ENCODE measurements around the gene TRAF1.

TRAF1 gene

DNA sequence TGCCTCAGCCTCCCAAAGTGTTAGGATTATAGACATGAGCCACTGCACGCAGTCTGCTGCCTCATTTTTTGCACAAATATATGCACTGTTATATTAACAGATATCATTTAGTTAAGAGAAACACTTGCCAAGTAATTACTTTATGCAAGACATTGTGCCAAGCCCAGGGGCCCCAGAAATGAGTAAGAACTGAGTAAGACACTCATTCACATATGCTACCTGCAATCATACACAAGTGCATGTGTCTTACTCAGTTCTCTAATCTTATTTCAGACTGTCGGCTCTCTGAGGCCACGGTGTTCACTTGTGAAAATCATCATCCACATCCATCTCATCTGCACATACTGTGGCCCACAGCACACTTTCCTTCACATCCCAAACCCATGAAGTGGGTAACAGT, 16.0 kb downstream of the TRAF1 start:
- no peak for DNase-seq (ENCODE audit: low spot score)

- DNase-seq (ENCODE audit: low spot score), result no peak
These were observed 16.7 kb downstream of the TRAF1 start for GRCh38 chr9:120909904-120910303.

GRCh38 chr9:120905315-120906164, 21.1 kb downstream of the TRAF1 start:
- no peak for DNase-seq (ENCODE audit: low spot score)

DNA sequence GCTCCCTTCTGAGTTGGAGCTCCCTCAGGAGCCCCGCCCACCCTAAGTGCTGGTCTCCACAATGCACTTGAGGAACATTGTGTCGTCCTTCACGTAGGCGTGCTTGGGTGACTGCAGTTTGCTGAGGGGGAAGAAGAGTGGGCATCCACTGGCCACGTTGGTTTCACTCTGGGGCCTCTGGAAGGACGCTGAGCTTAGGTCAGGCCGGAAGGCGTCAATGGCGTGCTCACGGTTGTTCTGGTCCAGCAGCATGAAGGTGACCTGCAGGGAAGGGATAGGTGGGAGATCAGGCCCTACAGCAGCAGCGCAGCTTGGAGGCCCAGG, 21.7 kb downstream of the TRAF1 start:
- DNase-seq (ENCODE audit: low spot score), result no peak

DNA sequence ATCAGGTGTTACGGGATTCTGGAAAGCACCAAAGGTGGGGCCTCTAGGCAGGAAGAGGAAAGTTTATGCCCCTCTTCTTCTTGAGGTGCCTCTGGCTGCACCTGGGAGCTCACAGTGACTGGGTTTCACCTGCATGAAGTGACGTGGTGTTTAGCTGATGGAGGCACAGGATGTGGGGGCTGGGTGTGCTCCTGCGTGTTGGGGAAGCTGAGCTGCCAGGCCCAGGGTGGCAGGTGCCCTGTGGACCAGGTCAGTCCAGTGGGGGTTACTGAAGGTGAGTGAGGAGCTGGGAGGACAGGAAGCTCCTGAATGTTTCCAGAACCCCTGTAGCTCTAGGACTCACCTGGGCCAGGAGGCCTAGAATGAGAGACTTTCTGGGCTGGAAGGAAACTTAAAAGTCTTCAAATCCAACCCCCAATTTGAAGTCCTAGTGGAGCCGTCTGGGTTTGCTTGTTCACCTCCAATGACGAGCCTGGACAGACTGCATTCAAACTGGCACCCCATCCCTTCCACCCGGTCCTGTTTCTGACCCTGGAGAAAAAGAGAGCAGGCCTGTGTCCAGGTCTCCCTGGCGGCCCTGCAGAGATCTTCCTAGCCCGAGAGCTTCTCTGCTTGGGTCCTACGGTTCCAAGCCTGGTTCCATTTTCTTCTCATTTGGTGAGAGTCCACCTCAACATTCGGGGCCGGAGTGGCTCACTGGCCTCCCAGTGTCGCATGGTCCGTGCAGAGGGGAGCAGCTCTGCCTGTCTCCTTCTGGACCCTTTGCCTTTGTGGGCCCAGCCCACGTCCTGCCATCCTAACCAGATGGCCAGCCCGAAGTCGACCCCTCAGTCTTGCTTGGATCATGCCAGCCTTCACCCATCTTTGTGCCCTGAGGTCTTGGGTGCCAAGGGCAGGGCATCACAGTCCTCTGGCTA, 22.3 kb downstream of the TRAF1 start:
- DNase-seq (ENCODE audit: low spot score), result no peak

- no peak for DNase-seq (ENCODE audit: low spot score)
These were observed 23.7 kb downstream of the TRAF1 start for GRCh38 chr9:120902569-120903535.

GRCh38 chr9:120901755-120902568, 24.6 kb downstream of the TRAF1 start:
- no peak for DNase-seq (ENCODE audit: low spot score)

DNA sequence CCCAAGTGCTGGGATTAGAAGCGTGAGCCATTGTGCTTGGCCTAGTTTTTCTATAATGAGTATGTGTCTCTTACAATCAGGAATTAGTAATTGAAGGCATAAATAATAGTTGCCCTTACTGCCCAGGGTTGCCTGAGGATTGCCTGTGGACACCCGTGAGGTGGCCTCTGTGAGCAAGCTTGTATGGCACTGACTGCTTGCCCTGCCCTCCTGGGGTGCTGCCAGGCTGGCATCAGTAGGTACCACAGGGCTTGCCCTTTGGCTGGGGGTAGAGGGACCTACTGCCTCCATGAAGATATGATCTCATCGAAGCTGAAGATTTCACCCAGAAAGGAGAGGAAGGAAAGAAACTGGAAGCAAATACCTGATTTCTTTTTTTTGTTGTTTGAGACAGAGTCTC, 25.8 kb downstream of the TRAF1 start:
- DNase-seq (ENCODE audit: low spot score), result no peak

DNA sequence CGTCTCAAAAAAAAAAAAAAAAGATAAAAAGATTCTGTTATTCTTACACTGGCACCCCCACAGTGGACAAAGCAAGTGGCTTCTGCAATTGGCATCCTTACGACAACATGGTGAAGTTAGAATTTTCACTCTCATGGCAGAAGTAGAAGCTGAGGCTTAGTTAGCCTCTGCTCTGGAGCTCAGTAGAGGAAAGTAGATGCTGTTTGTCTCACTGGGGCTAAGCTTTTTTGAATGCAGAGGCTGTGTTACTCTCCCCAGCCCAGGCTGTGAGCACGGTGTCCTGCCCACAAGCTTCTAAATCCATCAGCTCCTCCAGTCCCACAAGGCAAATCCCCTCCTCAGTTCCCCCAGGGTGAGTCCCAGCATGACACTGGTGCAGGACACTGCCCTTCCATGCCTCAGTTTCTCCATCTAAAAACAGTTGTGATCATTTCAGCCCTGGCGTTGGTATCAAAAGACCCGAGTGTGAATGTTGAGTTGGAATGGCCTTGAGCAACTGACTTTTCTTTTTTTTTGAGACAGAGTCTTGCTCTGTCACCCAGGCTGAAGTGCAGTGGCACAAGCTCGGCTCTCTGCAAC, 27.0 kb downstream of the TRAF1 start:
- no peak for DNase-seq (ENCODE audit: low spot score)

DNA sequence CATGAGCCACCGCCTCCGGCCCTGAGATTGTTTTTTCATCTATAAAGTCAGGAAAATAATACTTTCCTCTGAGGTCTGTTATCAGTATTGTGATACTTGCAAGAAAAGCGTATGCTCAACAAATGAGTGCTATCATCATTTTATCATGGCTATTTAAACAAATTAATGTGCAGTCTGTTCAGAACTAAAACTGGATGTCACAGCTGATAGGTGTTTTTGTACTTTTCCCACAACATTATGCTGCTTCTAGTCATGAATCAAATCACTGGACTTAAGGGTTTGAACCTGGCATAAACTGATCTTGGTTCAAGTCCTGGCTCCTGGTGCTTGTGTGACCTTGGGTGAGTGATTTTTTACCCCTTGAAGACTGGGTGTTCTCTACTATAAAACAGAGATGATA, 28.2 kb downstream of the TRAF1 start:
- no peak for DNase-seq (ENCODE audit: low spot score)

- DNase-seq (ENCODE audit: low spot score), result no peak
These were observed 30.6 kb downstream of the TRAF1 start for GRCh38 chr9:120895951-120896350.

DNA sequence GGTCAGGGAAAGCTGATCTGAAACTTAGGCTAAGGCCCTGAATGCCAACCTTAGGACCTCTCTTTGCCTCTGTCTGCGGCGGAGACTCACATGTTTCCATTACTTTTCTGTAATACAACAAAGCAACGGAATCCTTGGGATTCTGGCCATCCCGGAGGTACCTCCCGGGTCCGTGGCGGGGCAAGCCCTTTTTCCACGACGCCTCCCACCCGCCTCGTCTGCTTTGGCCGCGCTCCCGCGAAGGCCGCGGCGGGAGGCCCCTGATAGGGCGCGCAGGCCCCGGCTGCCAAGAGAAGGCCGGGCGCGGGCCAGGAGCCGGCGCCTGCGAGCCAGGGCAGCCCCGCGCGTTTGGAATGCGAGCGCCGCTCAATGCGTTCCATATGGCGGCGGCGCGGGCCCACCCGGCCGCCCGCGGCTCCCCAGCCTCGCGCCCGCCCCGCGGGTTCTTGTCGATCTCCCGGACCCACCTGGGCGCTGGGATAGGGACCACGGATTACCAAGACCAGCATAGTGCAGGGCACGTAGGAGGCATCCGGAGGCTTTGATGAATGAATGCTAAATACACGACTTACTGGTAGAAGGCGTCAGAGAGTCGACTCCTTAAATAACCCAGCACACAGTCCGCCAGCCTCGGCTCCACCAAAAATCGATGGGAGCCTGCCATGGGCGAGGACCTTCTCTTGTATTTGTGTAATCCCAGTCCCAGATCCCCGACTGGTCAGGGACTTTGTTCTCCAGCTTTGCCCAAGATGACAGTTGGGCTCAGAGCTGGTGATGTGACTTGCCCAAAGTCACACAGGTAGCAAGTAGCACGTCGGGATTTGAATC, 32.1 kb downstream of the TRAF1 start:
- peak; percentile 80 for DNase-seq (ENCODE audit: low spot score)

GRCh38 chr9:120893611-120894307, 32.8 kb downstream of the TRAF1 start:
- no peak for DNase-seq (ENCODE audit: low spot score)

GRCh38 chr9:120892748-120893610, 33.6 kb downstream of the TRAF1 start:
- peak; percentile 79 for DNase-seq (ENCODE audit: low spot score)

DNA sequence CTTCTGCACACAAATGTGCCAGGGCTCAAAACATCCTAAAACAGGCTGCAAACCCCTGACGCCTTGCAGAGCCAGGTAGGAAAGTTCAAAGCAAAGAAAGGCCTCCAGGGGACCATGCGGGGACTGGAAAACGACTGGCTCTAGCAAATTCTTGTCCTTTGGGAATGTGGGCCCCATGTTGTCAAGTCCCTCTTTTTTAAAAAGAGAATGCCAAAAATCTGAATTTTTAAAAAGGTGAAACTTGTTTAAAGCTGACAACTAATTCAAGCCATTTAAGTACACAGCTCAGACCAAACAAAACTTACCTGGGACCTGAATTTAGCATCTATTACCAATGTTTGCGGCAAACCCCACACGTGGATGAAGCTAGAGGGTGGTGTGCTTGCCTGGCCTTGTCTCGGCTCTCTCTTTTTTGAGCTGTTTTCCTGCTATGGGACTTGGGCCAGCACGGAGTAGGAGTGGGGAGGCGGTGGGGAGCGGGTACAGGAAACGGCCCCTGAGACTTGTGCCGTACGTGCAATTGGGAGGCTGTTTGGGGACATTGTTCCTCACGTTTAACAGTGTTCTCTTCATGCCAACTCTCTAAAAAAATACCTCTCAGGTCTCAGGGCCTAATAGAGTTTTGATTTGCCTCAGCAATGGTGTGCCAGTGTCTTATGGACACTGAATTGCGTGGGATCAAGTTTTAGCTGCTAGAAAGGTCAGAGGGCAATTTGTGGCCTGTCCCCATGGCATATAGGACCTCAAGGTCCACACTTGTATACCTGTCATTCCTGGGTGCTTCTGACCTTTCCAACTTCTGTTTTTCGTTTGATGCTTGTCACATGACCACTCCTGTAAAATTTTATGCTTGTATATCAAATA, 34.5 kb downstream of the TRAF1 start:
- DNase-seq (ENCODE audit: low spot score), result no peak

DNA sequence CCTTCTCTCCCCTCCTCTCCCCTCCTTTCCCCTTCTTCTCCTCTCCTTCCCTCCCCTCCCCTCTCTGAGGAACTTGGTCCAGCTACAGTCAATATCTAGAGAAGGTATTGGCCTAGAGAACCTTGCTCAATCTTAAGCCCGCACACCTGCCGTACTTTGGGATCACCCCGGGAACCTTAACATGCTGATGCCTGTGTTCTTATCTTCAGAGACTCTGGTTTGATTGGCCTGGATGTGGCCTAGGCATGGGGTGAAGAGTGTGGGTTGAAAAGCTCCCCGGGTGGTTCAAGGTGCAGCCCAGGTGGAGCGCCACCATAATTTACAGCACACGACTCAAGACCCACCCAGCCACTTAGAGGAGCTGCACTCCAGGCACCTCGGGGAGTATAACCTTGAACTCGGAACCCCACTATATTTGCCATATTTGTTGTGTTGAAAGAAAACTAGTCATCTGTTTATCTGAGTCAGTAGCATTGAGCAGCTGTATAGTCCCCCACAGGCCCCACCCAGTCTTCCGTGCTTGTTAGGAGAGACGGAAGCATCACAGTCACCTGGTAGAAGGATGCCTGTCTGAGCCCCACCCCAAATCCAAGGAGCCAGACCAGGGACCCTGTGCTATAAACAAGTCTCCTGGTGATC, 35.2 kb downstream of the TRAF1 start:
- no peak for DNase-seq (ENCODE audit: low spot score)
